ENCODE results near the gene FGF18. TPM values are rescaled to one million over a fixed set of nuclear protein-coding genes. Genes with fewer than 3 reads are reported as not detected.
"Not testable (repeated sequence)": the region's sequence is repeated elsewhere in the genome, so short reads cannot be mapped to it uniquely, and the experiment has no call there.

FGF18 gene
- total RNA-seq, 1 donor from 2014 or later, result not detected

- H3K4me3 Mint-ChIP-seq, result peak overlapping the region; percentile 99
- H3K4me1 Mint-ChIP-seq, result peaks cover 59% of the 10 kb centered on the region
- no peaks in the 10 kb centered on the region for H3K27me3 Mint-ChIP-seq
- DNase-seq (no peak), ATAC-seq (ENCODE audit: low read depth) (no peak)
- CTCF ChIA-PET, result no interaction called here
- peaks cover 63% of the 10 kb centered on the region for H3K36me3 Mint-ChIP-seq (ENCODE audit: low read depth)
- intact Hi-C loops (cut with micrococcal nuclease), result loop anchor here (2.0 to 10.0 kb wide), 7 partner anchors 34 to 1054 kb away; partner anchors contain the start of genes FBXW11, STK10 and UBTD2
- H3K27ac Mint-ChIP-seq, result peak overlapping the region; percentile 98
- POLR2A ChIA-PET, result interaction anchor here (0.6 to 2.2 kb wide), 12 partner anchors 8 to 1383 kb away, joined by 3 to 7 read pairs (median 3); partner anchors contain the start of genes DUSP1 and FBXW11
- TF ChIP-seq CTCF (IDR thresholded peaks at IDR 0.05), result no peak
- H3K9me3 Mint-ChIP-seq, result no peaks in the 10 kb centered on the region
Observed at GRCh38 chr5:171388816-171389168, 30.7 kb upstream of the FGF18 start.

- Mint-ChIP-seq H3K27me3 (no peaks in the 10 kb centered on the region), H3K9me3 (no peaks in the 10 kb centered on the region), H3K27ac (peak overlapping the region; percentile 46), H3K4me3 (peak overlapping the region; percentile 62), H3K4me1 (peaks cover 65% of the 10 kb centered on the region), H3K36me3 (ENCODE audit: low read depth) (peaks cover 83% of the 10 kb centered on the region)
- no peak for TF ChIP-seq CTCF (IDR thresholded peaks at IDR 0.05)
- DNase-seq (no peak), ATAC-seq (ENCODE audit: low read depth) (no peak)
- ChIA-PET POLR2A (interaction anchor here (0.6 kb wide), 1 partner anchor 93 kb away, joined by 3 read pairs; no protein-coding TSS in a partner anchor), CTCF (no interaction called here)
- intact Hi-C loops (cut with micrococcal nuclease), result no loop called here
Observed at GRCh38 chr5:171390883-171391677, 28.4 kb upstream of the FGF18 start.

GRCh38 chr5:171391996-171392577, 27.4 kb upstream of the FGF18 start:
- peaks cover 91% of the 10 kb centered on the region for H3K36me3 Mint-ChIP-seq (ENCODE audit: low read depth)
- H3K27ac Mint-ChIP-seq, result peak overlapping the region; percentile 50

GRCh38 chr5:171392585-171393159, 26.8 kb upstream of the FGF18 start:
- Mint-ChIP-seq H3K4me1 (peaks cover 63% of the 10 kb centered on the region), H3K9me3 (no peaks in the 10 kb centered on the region), H3K4me3 (peak overlapping the region; percentile 38), H3K27me3 (no peaks in the 10 kb centered on the region), H3K27ac (peak overlapping the region; percentile 50), H3K36me3 (ENCODE audit: low read depth) (peaks cover 91% of the 10 kb centered on the region)
- no peak for TF ChIP-seq CTCF (IDR thresholded peaks at IDR 0.05)
- intact Hi-C loops (cut with micrococcal nuclease), result no loop called here
- DNase-seq, result no peak
- ChIA-PET POLR2A (interaction anchor here (0.6 to 1.8 kb wide), 5 partner anchors 13 to 615 kb away, joined by 3 to 13 read pairs (median 3); no protein-coding TSS in a partner anchor), CTCF (no interaction called here)
- no peak for ATAC-seq (ENCODE audit: low read depth)

More at GRCh38 chr5:171391996-171392577, 27.4 kb upstream of the FGF18 start:
- no peak for TF ChIP-seq CTCF (IDR thresholded peaks at IDR 0.05)
- Mint-ChIP-seq H3K27me3 (no peaks in the 10 kb centered on the region), H3K4me1 (peaks cover 69% of the 10 kb centered on the region), H3K4me3 (no peak overlapping the region), H3K9me3 (no peaks in the 10 kb centered on the region)
- no peak for DNase-seq
- CTCF ChIA-PET, result no interaction called here
- POLR2A ChIA-PET, result interaction anchor here (0.6 to 1.8 kb wide), 6 partner anchors 13 to 615 kb away, joined by 3 to 13 read pairs (median 3); no protein-coding TSS in a partner anchor
- intact Hi-C loops (cut with micrococcal nuclease), result no loop called here
- no peak for ATAC-seq (ENCODE audit: low read depth)

DNA sequence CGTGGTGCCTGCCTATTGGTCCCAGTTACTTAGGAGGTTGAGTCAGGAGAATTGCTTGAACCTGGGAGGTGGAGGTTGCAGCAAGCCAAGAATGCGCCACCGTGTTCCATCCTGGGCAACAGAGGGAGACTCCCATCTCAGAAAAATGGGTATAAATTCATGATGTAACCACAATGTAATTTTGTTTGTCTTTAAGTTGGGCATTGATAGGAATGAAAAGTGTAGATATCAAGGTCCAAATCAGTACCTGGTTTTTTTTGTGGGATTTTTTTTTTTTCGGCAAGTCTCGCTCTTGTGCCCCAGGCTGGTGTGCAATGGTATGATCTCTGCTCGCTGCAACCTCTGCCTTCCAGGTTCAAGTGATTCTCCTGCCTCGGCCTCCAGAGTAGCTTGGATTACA, 24.4 kb upstream of the FGF18 start:
- intact Hi-C loops (cut with micrococcal nuclease), result no loop called here
- no peak overlapping the region for H3K4me3 Mint-ChIP-seq
- H3K4me1 Mint-ChIP-seq, result peaks cover 51% of the 10 kb centered on the region
- no peak for DNase-seq
- no peak for TF ChIP-seq CTCF (IDR thresholded peaks at IDR 0.05)
- CTCF ChIA-PET, result no interaction called here
- POLR2A ChIA-PET, result no interaction called here
- no peak for ATAC-seq (ENCODE audit: low read depth)
- no peak overlapping the region for H3K27ac Mint-ChIP-seq
- H3K27me3 Mint-ChIP-seq, result no peaks in the 10 kb centered on the region
- peaks cover 92% of the 10 kb centered on the region for H3K36me3 Mint-ChIP-seq (ENCODE audit: low read depth)
- H3K9me3 Mint-ChIP-seq, result no peaks in the 10 kb centered on the region

- H3K27me3 Mint-ChIP-seq; H3K27ac Mint-ChIP-seq; intact Hi-C loops (cut with micrococcal nuclease); H3K4me3 Mint-ChIP-seq; CTCF ChIA-PET; ATAC-seq (ENCODE audit: low read depth); DNase-seq; H3K9me3 Mint-ChIP-seq: not testable (repeated sequence)
- POLR2A ChIA-PET, result interaction anchor here (0.6 to 1.0 kb wide), 2 partner anchors 8 to 906 kb away, joined by 3 to 7 read pairs; no protein-coding TSS in a partner anchor
- peaks cover 93% of the 10 kb centered on the region for H3K36me3 Mint-ChIP-seq (ENCODE audit: low read depth)
- peaks cover 36% of the 10 kb centered on the region for H3K4me1 Mint-ChIP-seq
Observed at GRCh38 chr5:171396583-171396982, 22.9 kb upstream of the FGF18 start.
